GM23338 (cell line): ENCODE measurements around the gene PELI1. TPM values are rescaled to one million over a fixed set of nuclear protein-coding genes. Genes with fewer than 3 reads are reported as not detected.
"Not testable (repeated sequence)": the region's sequence is repeated elsewhere in the genome, so short reads cannot be mapped to it uniquely, and the experiment has no call there.

Experiments used
- ATAC-seq: fragments of 200-7000 bp; cut with Tn5 transposase; 3 replicates; pipeline ENCODE4 v1.9.1; 2020
- DNase-seq: peaks from one replicate; pipeline ENCODE4 v3.0.0-alpha.2; 2015; ENCODE audit warnings: low spot score
- H2AFZ ChIP-seq: fragments of 200-600 bp; sonication (generic); 2 replicates; pipeline ENCODE4 v1.8.0; 2016; ENCODE audit warnings: antibody characterized with exemption, mild to moderate bottlenecking, moderate library complexity
- H3F3A ChIP-seq: fragments of 200-600 bp; sonication (generic); replicated peaks from 2 replicates; pipeline ENCODE4 v1.8.0; 2017; ENCODE audit warnings: antibody characterized with exemption, mixed run types, low read depth
- H3K27ac ChIP-seq: fragments of 200-600 bp; sonication (generic); 2 replicates; pipeline ENCODE4 v1.6.1; 2016; ENCODE audit warnings: low read depth
- H3K27me3 ChIP-seq: fragments of 200-600 bp; sonication (generic); 2 replicates; pipeline ENCODE4 v1.8.0; 2016; ENCODE audit warnings: mild to moderate bottlenecking, mixed run types, moderate library complexity; ENCODE audit not compliant: insufficient read depth
- H3K36me3 ChIP-seq: fragments of 200-600 bp; sonication (generic); 2 replicates; pipeline ENCODE4 v1.8.0; 2016; ENCODE audit warnings: mild to moderate bottlenecking; ENCODE audit not compliant: insufficient read depth
- H3K4me1 ChIP-seq: fragments of 200-600 bp; sonication (generic); 2 replicates; pipeline ENCODE4 v1.8.0; 2016; ENCODE audit warnings: mild to moderate bottlenecking, moderate library complexity; ENCODE audit not compliant: insufficient read depth
- H3K4me2 ChIP-seq: fragments of 200-600 bp; sonication (generic); 2 replicates; pipeline ENCODE4 v1.7.1; 2017; ENCODE audit warnings: mixed run types
- H3K4me3 ChIP-seq: fragments of 200-600 bp; sonication (generic); 2 replicates; pipeline ENCODE4 v1.6.1; 2016; ENCODE audit warnings: mixed run types
- H3K79me2 ChIP-seq: fragments of 200-600 bp; sonication (generic); replicated peaks from 2 replicates; pipeline ENCODE4 v1.8.0; 2017; ENCODE audit warnings: mild to moderate bottlenecking; ENCODE audit not compliant: insufficient read depth
- H3K9me2 ChIP-seq: fragments of 200-600 bp; sonication (generic); 2 replicates; pipeline ENCODE4 v1.8.0; 2017; ENCODE audit not compliant: insufficient read depth
- H4K20me1 ChIP-seq: fragments of 200-600 bp; sonication (generic); replicated peaks from 2 replicates; pipeline ENCODE4 v1.8.0; 2017; ENCODE audit warnings: mild to moderate bottlenecking; ENCODE audit not compliant: insufficient read depth
- H3K27ac Mint-ChIP-seq: 2 replicates; pipeline ENCODE4 v1.8.0; 2020; ENCODE audit warnings: inconsistent platforms, mild to moderate bottlenecking, moderate library complexity, mixed read lengths
- H3K27me3 Mint-ChIP-seq: 3 replicates; pipeline ENCODE4 v1.8.0; 2022; ENCODE audit warnings: low read depth, mild to moderate bottlenecking, moderate library complexity, mixed read lengths, inconsistent platforms; ENCODE audit not compliant: insufficient read depth, poor library complexity
- H3K36me3 Mint-ChIP-seq: 3 replicates; pipeline ENCODE4 v1.8.0; 2021; ENCODE audit warnings: low read depth, mild to moderate bottlenecking, inconsistent platforms, moderate library complexity, mixed read lengths
- H3K4me1 Mint-ChIP-seq: 3 replicates; pipeline ENCODE4 v1.8.0; 2020; ENCODE audit warnings: mild to moderate bottlenecking, inconsistent platforms, mixed read lengths
- H3K4me3 Mint-ChIP-seq: 3 replicates; pipeline ENCODE4 v1.8.0; 2021; ENCODE audit warnings: moderate library complexity, mild to moderate bottlenecking, inconsistent platforms, mixed read lengths
- H3K9me3 Mint-ChIP-seq: 3 replicates; pipeline ENCODE4 v1.8.0; 2020; ENCODE audit warnings: moderate library complexity, mild to moderate bottlenecking, inconsistent platforms, mixed read lengths
- EZH2 ChIP-seq: fragments of 200-600 bp; sonication (generic); IDR thresholded peaks from one replicate; pipeline ENCODE4 v1.8.0; 2017; ENCODE audit warnings: antibody characterized with exemption, mild to moderate bottlenecking, low read depth; ENCODE audit not compliant: unreplicated experiment
- JUNB ChIP-seq: IDR thresholded peaks from one replicate; pipeline ENCODE4 v1.6.1; 2016; ENCODE audit warnings: antibody characterized with exemption; ENCODE audit not compliant: unreplicated experiment
- NANOG ChIP-seq: IDR thresholded peaks from 2 replicates; pipeline ENCODE4 v1.6.1; 2016; ENCODE audit warnings: antibody characterized with exemption, borderline replicate concordance
- POLR2AphosphoS5 ChIP-seq: IDR thresholded peaks from 2 replicates; pipeline ENCODE4 v1.6.1; 2016; ENCODE audit warnings: antibody characterized with exemption, low read depth
- STAT1 ChIP-seq: IDR thresholded peaks from one replicate; pipeline ENCODE4 v1.6.1; 2016; ENCODE audit warnings: antibody characterized with exemption; ENCODE audit not compliant: unreplicated experiment
- polyA plus RNA-seq: library from polyadenylated mRNA; unstranded; fragments of >200 nt; fragmentation: Nextera tagmentation; extraction: Ambion mirVana; gene quantifications from 2 replicates; pipeline ENCODE4 v1.2.1, GENCODE V29; 2016
- total RNA-seq: library from RNA; depleted of rRNA; stranded (reverse); fragments of >200 nt; shearing (Covaris generic); gene quantifications from 2 replicates; pipeline ENCODE4 v1.2.3, GENCODE V29; 2014
- TF ChIP-seq, protein P1 (sequence below): IDR thresholded peaks from one replicate; pipeline ENCODE4 v1.6.1; 2018; ENCODE audit warnings: antibody characterized with exemption; ENCODE audit not compliant: unreplicated experiment
- TF ChIP-seq, protein P2 (sequence below), 2 experiments: fragments of 200-600 bp in 1 of 2; sonication (generic) in 1 of 2; conservative IDR thresholded peaks; 2 replicates each; pipeline versions ENCODE4 v1.5.1 to v1.6.1; 2016 to 2017; ENCODE audit warnings: antibody characterized with exemption in 2 of 2, low read depth in 2 of 2, mild to moderate bottlenecking in 2 of 2, moderate library complexity in 1 of 2
- TF ChIP-seq, protein P3 (sequence below): IDR thresholded peaks from 2 replicates; pipeline ENCODE4 v1.6.1; 2016; ENCODE audit warnings: antibody characterized with exemption

Gene PELI1
- total and polyA plus RNA-seq, 2 experiments from 2014 or later: 32.4 to 61.8 TPM

DNA sequence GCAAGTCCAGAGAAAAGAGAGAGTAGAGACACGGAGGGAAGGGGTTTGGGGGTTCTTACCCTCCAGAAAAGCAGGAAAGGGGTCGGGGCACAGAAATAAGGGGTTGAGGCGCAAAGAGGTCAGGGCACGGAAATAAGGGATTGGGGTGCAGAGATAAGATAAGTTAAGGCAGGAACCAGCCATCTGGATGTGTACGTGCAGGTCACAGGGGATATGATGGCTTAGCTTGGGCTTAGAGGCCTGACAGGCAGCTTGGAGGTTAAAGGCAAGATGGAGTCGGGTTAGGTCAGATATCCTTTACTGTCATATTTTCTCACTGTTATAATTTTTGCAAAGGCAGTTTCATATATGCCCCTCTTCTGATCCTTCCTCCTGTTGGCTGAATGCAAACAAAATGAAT is 64.5 kb downstream of the PELI1 start:
- not testable (repeated sequence) for H3K27ac Mint-ChIP-seq, H3F3A ChIP-seq, ATAC-seq, H4K20me1 ChIP-seq, H3K36me3 ChIP-seq, DNase-seq, H3K27ac ChIP-seq, H3K9me2 ChIP-seq, H3K27me3 Mint-ChIP-seq, H3K27me3 ChIP-seq, H3K4me2 ChIP-seq, H3K4me3 Mint-ChIP-seq, H3K4me3 ChIP-seq, H2AFZ ChIP-seq, H3K79me2 ChIP-seq, H3K36me3 Mint-ChIP-seq, H3K9me3 Mint-ChIP-seq
- peaks cover 11% of the 10 kb centered on the region for H3K4me1 Mint-ChIP-seq
- H3K4me1 ChIP-seq: peaks cover 13% of the 10 kb centered on the region

DNA sequence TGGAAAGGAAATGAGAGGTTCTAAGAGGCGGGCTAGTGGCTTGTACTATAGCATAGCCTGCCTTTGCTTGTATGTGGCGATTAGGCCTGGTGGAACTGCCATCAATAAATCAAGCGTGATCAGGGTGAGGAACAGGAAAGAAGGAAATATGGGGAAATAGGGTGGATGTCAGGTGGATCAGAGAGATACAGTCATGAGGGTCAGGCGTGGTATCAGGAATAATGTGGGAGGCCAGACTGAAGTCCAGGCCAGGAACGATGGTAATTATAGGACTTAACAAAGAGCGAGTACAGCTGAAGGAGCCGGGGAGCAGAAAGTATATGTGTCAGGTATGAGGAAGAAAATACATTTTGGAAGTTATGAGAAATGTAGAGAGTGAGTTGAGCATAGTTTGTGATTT is 67.4 kb downstream of the PELI1 start:
- not testable (repeated sequence) for H3K4me3 ChIP-seq, H3K27ac Mint-ChIP-seq, H3K27me3 ChIP-seq, H3K27ac ChIP-seq, H3K79me2 ChIP-seq, H3K9me2 ChIP-seq, H3K36me3 ChIP-seq, H3K4me2 ChIP-seq, H3K4me3 Mint-ChIP-seq, ATAC-seq, H3K9me3 Mint-ChIP-seq, H2AFZ ChIP-seq, H4K20me1 ChIP-seq, H3K36me3 Mint-ChIP-seq, H3F3A ChIP-seq, H3K27me3 Mint-ChIP-seq, DNase-seq
- H3K4me1 ChIP-seq: peaks cover 37% of the 10 kb centered on the region
- peaks cover 22% of the 10 kb centered on the region for H3K4me1 Mint-ChIP-seq

DNA sequence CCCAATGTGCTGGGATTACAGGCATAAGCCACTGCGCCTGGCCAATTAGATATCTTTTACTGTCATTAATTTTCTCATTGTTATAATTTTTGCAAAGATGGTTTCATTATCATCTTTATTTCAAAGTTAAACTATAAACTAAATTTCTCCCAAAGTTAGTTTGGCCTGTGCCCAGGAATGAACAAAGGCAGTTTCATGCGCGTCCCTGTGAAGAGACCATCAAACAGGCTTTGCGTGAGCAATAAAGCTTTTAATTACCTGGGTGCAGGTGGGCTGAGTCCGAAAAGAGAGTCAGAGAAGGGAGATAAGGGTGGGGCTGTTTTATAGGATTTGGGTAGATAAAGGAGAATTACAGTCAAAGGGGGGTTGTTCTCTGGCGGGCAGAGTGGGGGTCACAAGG is 69.6 kb downstream of the PELI1 start:
- not testable (repeated sequence) for H3K9me2 ChIP-seq, H3K4me3 Mint-ChIP-seq, H3F3A ChIP-seq, ATAC-seq, H3K36me3 Mint-ChIP-seq, H3K36me3 ChIP-seq, H3K27me3 ChIP-seq, H3K9me3 Mint-ChIP-seq, H2AFZ ChIP-seq, DNase-seq, H3K4me3 ChIP-seq, H3K27me3 Mint-ChIP-seq, H4K20me1 ChIP-seq, H3K79me2 ChIP-seq
- peak overlapping the region; percentile 36; the same call in 1 of the 2 replicates for H3K4me2 ChIP-seq
- peak overlapping the region; percentile 76 for H3K27ac ChIP-seq
- Mint-ChIP-seq H3K27ac (peak overlapping the region; percentile 83), H3K4me1 (peaks cover 23% of the 10 kb centered on the region)
- H3K4me1 ChIP-seq: peaks cover 40% of the 10 kb centered on the region

DNA sequence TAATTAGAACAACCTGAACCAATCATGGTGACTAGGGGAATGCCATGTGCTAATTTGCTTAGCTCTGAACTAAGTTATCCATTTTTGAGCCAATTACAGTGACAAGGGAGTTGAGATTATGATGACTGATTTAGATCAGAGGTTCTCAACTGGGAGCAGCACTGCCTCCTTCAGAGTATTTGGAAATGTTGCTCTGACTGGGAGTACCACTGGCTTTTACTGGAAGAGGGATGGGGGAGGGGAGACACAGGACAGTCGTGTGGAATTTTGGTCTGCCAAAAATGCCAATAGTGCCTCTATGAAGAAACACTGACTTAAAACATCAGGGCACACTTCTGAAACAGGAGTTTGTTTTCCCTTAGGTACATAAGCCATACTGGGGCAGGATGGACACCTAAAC is 76.9 kb downstream of the PELI1 start:
- Mint-ChIP-seq H3K9me3 (no peaks in the 10 kb centered on the region), H3K4me3 (no peak overlapping the region), H3K4me1 (peaks cover 39% of the 10 kb centered on the region), H3K27ac (no peak overlapping the region), H3K27me3 (peaks cover 6% of the 10 kb centered on the region), H3K36me3 (no peaks in the 10 kb centered on the region)
- H3K4me3 ChIP-seq: no peak overlapping the region
- no peak overlapping the region for H3K27ac ChIP-seq
- H3K4me1 ChIP-seq: peaks cover 43% of the 10 kb centered on the region
- no peak overlapping the region for H2AFZ ChIP-seq
- DNase-seq (peak; percentile 56), ATAC-seq (peak; percentile 59)
- H3K79me2 ChIP-seq: no peaks in the 10 kb centered on the region
- H3K4me2 ChIP-seq: no peak overlapping the region
- H3K36me3 ChIP-seq: no peaks in the 10 kb centered on the region
- H3F3A ChIP-seq: peaks cover 8% of the 10 kb centered on the region; the same call in 1 of the 2 replicates
- H4K20me1 ChIP-seq: no peaks in the 10 kb centered on the region
- TF ChIP-seq POLR2AphosphoS5 (no peak), EZH2 (no peak), STAT1 (no peak), NANOG (no peak), JUNB (no peak)
- TF ChIP-seq, protein P1, sequence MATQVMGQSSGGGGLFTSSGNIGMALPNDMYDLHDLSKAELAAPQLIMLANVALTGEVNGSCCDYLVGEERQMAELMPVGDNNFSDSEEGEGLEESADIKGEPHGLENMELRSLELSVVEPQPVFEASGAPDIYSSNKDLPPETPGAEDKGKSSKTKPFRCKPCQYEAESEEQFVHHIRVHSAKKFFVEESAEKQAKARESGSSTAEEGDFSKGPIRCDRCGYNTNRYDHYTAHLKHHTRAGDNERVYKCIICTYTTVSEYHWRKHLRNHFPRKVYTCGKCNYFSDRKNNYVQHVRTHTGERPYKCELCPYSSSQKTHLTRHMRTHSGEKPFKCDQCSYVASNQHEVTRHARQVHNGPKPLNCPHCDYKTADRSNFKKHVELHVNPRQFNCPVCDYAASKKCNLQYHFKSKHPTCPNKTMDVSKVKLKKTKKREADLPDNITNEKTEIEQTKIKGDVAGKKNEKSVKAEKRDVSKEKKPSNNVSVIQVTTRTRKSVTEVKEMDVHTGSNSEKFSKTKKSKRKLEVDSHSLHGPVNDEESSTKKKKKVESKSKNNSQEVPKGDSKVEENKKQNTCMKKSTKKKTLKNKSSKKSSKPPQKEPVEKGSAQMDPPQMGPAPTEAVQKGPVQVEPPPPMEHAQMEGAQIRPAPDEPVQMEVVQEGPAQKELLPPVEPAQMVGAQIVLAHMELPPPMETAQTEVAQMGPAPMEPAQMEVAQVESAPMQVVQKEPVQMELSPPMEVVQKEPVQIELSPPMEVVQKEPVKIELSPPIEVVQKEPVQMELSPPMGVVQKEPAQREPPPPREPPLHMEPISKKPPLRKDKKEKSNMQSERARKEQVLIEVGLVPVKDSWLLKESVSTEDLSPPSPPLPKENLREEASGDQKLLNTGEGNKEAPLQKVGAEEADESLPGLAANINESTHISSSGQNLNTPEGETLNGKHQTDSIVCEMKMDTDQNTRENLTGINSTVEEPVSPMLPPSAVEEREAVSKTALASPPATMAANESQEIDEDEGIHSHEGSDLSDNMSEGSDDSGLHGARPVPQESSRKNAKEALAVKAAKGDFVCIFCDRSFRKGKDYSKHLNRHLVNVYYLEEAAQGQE: no peak
- TF ChIP-seq, protein P2, sequence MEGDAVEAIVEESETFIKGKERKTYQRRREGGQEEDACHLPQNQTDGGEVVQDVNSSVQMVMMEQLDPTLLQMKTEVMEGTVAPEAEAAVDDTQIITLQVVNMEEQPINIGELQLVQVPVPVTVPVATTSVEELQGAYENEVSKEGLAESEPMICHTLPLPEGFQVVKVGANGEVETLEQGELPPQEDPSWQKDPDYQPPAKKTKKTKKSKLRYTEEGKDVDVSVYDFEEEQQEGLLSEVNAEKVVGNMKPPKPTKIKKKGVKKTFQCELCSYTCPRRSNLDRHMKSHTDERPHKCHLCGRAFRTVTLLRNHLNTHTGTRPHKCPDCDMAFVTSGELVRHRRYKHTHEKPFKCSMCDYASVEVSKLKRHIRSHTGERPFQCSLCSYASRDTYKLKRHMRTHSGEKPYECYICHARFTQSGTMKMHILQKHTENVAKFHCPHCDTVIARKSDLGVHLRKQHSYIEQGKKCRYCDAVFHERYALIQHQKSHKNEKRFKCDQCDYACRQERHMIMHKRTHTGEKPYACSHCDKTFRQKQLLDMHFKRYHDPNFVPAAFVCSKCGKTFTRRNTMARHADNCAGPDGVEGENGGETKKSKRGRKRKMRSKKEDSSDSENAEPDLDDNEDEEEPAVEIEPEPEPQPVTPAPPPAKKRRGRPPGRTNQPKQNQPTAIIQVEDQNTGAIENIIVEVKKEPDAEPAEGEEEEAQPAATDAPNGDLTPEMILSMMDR (conservative IDR thresholded peaks at IDR 0.05; ENCODE audit: low read depth in 2 of 2): peak; percentile 28 to 39; a peak in 3 of 4 replicates
- TF ChIP-seq, protein P3, sequence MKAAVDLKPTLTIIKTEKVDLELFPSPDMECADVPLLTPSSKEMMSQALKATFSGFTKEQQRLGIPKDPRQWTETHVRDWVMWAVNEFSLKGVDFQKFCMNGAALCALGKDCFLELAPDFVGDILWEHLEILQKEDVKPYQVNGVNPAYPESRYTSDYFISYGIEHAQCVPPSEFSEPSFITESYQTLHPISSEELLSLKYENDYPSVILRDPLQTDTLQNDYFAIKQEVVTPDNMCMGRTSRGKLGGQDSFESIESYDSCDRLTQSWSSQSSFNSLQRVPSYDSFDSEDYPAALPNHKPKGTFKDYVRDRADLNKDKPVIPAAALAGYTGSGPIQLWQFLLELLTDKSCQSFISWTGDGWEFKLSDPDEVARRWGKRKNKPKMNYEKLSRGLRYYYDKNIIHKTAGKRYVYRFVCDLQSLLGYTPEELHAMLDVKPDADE: no peak
- H3K27me3 ChIP-seq: no peaks in the 10 kb centered on the region
- no peaks in the 10 kb centered on the region for H3K9me2 ChIP-seq
